ENCODE measurements around the gene COBL. TPM values are rescaled to one million over a fixed set of nuclear protein-coding genes. Genes with fewer than 3 reads are reported as not detected.

The COBL gene
- total RNA-seq, 4 donors from 2014 or later = 50.2 to 156 (median 65.1) TPM

DNA sequence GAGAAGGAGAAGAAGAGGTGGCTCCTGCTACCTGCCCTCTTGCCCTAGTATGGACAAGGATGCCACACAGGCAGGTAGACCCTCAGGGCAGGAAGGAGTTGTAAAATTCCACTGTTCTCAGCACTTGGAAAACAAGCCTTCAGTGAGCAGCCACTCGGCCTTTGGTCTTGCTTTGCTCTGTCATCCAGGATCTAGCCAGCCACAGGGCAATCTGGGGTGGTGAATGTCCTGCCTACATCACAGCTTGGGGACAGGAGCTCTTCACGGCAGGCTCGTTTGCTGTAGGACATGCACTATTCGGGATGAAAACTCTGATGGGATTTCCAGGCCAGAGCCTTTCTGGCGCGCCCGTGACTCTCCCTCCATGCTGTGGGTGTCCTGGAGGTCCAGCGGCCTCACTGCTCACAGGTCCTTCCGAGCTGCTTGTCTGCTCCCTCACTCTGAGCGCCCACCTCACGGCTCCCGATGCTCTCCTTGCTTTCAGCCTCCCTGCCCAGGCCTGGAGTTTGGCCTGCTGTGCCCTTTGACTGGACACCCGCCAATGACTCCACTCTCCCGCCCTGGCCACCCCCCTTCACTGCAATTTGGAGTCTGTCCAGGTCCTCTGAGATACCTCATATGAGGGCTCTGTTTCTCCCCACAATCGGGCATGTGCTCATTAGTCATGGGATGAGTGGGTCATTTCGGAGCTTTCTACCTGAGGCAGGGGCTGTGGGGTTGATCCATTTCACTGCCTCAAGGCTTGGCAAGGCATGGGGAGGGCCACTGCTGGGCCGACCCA, 306.7 kb downstream of the COBL start:
- whole genome bisulfite sequencing = 80% methylated on average over 17 of the region's 17 CpGs
- peaks cover 10% of the 10 kb centered on the region for H3K4me1 ChIP-seq
- DNase-seq (ENCODE audit: low spot score in 2 of 2) = no peak
- H3K27ac ChIP-seq = no peak overlapping the region
- H3K27me3 ChIP-seq = no peaks in the 10 kb centered on the region
- no peaks in the 10 kb centered on the region for H3K36me3 ChIP-seq
- H3K9me3 ChIP-seq = no peaks in the 10 kb centered on the region
- TF ChIP-seq POLR2A (IDR thresholded peaks at IDR 0.05) = no peak
- no peak overlapping the region for H3K4me3 ChIP-seq

- TF ChIP-seq POLR2A (IDR thresholded peaks at IDR 0.05) = no peak
- TF ChIP-seq CTCF (IDR thresholded peaks at IDR 0.05) = no peak
- no peak for TF ChIP-seq POLR2AphosphoS5 (IDR thresholded peaks at IDR 0.05)
- TF ChIP-seq EP300 (IDR thresholded peaks at IDR 0.05) = no peak
- no peak overlapping the region for H3K27ac ChIP-seq
- peaks cover 10% of the 10 kb centered on the region for H3K4me1 ChIP-seq
- no peaks in the 10 kb centered on the region for H3K9me3 ChIP-seq
- no peak for DNase-seq (ENCODE audit: low spot score in 2 of 2)
- H3K27me3 ChIP-seq = no peaks in the 10 kb centered on the region
- 83% methylated on average over 21 of the region's 21 CpGs for WGBS
- no peaks in the 10 kb centered on the region for H3K36me3 ChIP-seq
- H3K4me3 ChIP-seq = no peak overlapping the region
Measured at GRCh38 chr7:51007551-51008505, 308.8 kb downstream of the COBL start.

- Histone ChIP-seq H3K4me1 (peaks cover 10% of the 10 kb centered on the region), H3K36me3 (no peaks in the 10 kb centered on the region), H3K27ac (no peak overlapping the region), H3K9me3 (no peaks in the 10 kb centered on the region), H3K4me3 (no peak overlapping the region), H3K27me3 (no peaks in the 10 kb centered on the region)
- no peak for DNase-seq (ENCODE audit: low spot score in 2 of 2)
- WGBS = 83% methylated on average over 3 of the region's 3 CpGs
- TF ChIP-seq CTCF (IDR thresholded peaks at IDR 0.05) = no peak
- TF ChIP-seq POLR2A (IDR thresholded peaks at IDR 0.05) = no peak
- no peak for TF ChIP-seq EP300 (IDR thresholded peaks at IDR 0.05)
- no peak for TF ChIP-seq POLR2AphosphoS5 (IDR thresholded peaks at IDR 0.05)
Measured at GRCh38 chr7:51006483-51007235, 309.9 kb downstream of the COBL start.

- Histone ChIP-seq H3K36me3 (no peaks in the 10 kb centered on the region), H3K9me3 (no peaks in the 10 kb centered on the region), H3K4me1 (peaks cover 7% of the 10 kb centered on the region), H3K27ac (no peak overlapping the region), H3K4me3 (no peak overlapping the region), H3K27me3 (no peaks in the 10 kb centered on the region)
- no peak for DNase-seq (ENCODE audit: low spot score in 2 of 2)
- TF ChIP-seq CTCF (IDR thresholded peaks at IDR 0.05) (no peak), EP300 (IDR thresholded peaks at IDR 0.05) (no peak), POLR2AphosphoS5 (IDR thresholded peaks at IDR 0.05) (no peak), POLR2A (IDR thresholded peaks at IDR 0.05) (no peak)
- 87% methylated on average over 2 of the region's 2 CpGs for WGBS
Measured at GRCh38 chr7:51005074-51005473, 311.5 kb downstream of the COBL start.

DNA sequence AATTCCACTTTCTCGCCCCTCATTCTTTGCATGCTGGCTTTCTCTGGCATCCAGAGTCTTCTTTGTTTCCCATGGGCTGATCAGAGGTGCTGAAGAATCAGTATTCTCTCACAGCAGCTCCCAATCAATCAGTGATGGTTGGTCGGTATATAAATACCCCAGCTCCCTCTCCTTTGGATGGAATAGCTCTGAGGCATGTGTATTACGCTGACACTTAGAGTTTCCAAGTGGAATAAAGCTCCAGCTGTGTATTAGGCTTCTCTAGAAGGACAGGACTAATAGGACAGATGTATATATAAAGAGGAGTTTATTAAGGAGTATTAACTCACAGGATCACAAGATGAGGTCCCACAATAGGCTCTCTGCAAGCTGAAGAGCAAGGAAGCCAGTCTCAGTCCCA, 315.7 kb downstream of the COBL start:
- H3K27ac ChIP-seq = no peak overlapping the region
- no peaks in the 10 kb centered on the region for H3K9me3 ChIP-seq

More for the DNA sequence above, 315.7 kb downstream of the COBL start:
- Histone ChIP-seq H3K36me3 (no peaks in the 10 kb centered on the region), H3K4me3 (no peak overlapping the region), H3K27me3 (no peaks in the 10 kb centered on the region), H3K4me1 (no peaks in the 10 kb centered on the region)
- no peak for DNase-seq (ENCODE audit: low spot score in 2 of 2)
- TF ChIP-seq POLR2AphosphoS5 (IDR thresholded peaks at IDR 0.05) = no peak
- TF ChIP-seq EP300 (IDR thresholded peaks at IDR 0.05) = no peak
- no peak for TF ChIP-seq CTCF (IDR thresholded peaks at IDR 0.05)
- no peak for TF ChIP-seq POLR2A (IDR thresholded peaks at IDR 0.05)
- WGBS = 59% methylated on average over 3 of the region's 3 CpGs

Measured in suprapubic skin (tissue), 4 donors.